HG02981 (cell line): ENCODE measurements around the gene HOXA6.

Source experiments
- ATAC-seq: cut with Tn5 transposase; IDR thresholded peaks from one replicate; pipeline ENCODE4 v1.9.1; 2021; ENCODE audit warnings: mild to moderate bottlenecking, moderate library complexity; ENCODE audit not compliant: unreplicated experiment

HOXA6 gene

DNA sequence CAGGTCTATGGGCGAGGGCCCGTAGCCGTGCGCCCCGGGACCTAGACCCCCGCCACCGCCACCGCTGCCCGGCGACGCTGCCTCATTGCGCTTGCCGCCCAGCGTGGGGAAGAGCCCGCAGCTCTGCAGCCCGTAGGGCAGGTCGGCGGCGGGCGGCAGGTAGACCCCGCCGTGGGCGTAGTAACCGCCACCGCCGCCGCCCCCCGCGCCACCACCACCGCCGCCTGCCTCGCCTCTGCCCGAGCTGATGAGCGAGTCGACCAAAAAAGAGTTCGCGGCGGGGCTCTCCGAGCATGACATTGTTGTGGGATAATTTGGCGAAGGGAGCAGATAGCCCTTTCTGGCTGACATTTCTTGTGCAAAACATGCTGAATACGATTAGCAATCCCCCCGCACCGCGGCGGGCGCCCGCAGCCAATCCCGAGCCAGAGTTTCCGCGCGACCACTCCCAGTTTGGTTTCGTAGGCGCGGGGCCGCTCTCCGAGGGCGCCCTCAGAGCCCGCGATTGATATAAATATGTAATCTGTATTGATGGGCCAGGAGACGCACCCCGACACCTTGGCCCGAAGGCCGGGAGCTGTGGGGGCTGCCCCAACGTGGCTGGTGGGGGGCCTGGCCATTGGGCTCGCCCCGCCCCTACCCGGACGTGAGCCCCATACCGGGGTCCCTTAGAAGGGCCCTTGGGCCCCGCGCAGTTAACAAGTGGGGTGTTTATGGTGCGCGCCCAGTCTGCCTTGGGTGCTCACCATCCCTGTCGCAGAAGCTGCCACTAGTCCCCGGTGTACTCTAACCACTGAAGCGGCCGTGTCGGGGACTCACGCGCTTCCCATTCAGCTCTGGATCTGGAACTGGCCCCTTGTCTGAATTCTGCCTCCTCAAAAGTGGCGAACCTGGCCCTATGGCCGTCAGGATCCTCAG lies 26.6 kb upstream of the HOXA6 start, which contains the start of gene HOXA10:
HOXA10 (minus strand) TSS at position 365 of the 918 bp plus-strand sequence; CDS start at position 351, 14 bp downstream.
- no peak for ATAC-seq

GRCh38 chr7:27173511-27173955 lies 26.0 kb upstream of the HOXA6 start:
- ATAC-seq = no peak

GRCh38 chr7:27172823-27173510 lies 25.4 kb upstream of the HOXA6 start:
- ATAC-seq = no peak

DNA sequence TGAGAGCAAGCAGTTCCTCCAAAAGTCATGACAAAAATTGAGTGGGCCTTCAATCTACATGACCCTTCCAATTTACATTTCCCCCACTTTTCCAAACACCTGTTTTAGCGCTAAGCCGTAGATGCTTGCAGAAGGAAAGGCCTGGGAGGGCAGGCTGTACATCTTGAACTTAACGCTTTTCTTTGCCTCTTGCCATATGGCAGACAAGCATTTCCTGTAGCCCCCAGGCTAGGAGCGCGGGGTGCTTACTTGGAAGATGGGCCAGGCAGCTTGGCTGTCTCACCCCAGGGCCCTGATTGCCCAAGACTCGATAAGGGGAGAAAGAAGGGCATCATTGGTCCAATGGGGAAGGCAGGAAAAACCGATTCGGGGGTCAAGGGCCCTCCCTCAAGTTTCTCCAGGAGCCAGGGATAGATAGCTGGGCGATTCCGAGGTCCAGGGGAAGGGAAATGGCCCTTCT lies 24.8 kb upstream of the HOXA6 start:
- ATAC-seq = no peak

GRCh38 chr7:27171637-27172314 lies 24.2 kb upstream of the HOXA6 start:
- ATAC-seq = no peak

DNA sequence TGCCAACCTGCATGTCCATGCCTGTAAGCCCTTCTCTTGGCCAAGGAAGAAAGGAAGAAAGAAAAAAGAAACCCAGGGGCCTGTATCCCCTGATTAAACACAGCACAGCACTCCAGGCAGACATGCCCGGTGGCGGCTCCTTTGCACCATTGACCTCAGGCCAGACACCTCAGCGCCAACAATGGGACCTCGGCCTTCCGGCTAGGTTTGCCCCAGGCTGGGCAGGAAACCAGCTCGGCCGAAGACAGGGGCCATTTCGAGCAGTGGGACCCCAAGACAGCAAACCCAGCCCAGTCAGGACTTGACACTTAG lies 23.7 kb upstream of the HOXA6 start:
- ATAC-seq = no peak

DNA sequence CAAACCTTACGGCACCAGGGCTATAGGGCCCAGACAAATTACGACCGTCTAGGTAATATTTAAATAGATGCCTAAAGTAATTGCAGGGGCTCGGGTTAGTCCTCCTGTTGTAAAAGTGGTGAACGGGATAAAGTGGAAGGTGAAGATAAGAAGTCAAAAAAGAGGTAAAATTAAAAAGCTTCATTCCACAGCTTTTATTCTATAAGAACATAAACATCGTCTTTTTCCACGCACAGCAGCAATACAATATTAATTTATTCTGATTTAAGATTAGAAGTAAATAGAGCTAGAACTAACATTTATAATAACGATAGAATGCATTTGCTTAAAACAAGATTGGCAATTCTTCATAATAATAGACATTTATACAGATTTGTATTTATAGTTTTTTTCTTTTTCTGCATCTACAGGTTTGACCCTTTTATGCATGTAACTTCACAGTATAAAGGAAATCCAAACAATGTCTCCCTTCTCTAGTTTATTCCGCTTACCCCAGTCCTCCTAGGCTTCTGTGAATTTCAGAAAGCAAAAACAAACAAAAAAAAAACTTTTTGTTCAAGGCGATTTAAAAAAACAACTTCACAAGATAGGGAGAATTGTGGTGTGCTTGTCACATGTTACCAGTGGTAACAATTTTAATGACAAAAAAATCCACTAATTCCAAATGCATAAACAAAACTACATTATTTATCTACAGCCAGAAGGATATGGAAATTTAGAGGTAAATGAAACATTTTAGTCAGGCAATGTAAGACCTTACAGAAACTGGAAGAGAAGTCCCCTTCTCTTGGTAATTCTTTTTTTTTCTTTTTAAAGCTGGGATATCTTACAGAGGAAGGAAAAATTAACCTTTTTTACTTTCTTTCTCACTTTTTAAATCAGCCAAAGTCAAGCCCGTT lies 23.1 kb upstream of the HOXA6 start:
- no peak for ATAC-seq

- ATAC-seq = no peak
These were observed 22.3 kb upstream of the HOXA6 start for GRCh38 chr7:27169658-27170425.

DNA sequence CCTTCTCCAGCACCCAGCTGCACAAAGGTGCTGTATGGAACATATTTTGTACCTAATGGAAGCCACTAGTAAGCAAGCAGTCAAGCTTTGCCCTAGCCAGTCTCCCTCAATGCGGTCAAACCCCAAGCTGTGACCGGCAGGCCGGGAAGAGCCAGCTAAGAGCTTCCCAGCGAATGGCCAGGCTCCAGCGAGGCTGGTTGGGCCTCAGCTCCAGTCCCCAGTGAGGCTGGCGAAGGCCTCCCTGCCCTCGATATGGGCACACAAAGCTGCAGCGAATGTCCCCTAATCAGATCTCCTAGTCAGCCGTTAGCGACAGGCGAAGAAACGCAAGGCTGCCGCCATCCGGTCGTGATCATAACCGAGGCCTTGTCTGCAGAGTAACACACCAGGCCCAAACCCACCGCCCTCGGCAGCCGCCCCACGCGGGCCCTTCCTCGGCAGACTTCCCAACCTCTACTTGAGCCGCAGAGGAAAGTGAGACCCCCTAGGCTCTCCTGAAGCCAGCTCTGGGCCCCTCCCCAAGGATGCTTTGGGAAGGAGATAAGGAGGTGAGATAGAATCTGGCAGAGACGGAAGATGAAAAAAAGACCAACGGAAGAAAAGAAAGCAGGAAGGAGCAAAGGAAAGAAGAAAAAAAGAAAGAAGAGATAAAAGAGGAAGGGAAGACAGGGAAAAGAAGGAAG lies 20.8 kb upstream of the HOXA6 start:
- no peak for ATAC-seq

DNA sequence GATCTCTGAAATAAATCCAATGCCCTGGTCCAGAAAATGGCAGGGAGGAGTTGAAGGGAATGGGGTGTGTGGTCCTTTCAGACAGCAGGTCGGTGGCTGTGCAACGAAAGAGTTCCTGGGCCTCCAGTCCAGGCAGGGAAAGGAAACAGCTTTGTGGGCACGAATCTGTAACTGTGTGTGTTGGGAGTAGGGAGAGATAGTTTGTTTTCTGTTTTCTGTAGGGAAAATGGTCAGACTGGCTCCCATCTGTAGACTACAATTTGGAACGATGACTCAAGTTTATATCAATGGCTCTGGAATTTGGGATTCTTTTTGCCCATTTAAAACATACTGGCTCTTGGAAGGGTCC lies 20.3 kb upstream of the HOXA6 start:
- ATAC-seq = no peak

DNA sequence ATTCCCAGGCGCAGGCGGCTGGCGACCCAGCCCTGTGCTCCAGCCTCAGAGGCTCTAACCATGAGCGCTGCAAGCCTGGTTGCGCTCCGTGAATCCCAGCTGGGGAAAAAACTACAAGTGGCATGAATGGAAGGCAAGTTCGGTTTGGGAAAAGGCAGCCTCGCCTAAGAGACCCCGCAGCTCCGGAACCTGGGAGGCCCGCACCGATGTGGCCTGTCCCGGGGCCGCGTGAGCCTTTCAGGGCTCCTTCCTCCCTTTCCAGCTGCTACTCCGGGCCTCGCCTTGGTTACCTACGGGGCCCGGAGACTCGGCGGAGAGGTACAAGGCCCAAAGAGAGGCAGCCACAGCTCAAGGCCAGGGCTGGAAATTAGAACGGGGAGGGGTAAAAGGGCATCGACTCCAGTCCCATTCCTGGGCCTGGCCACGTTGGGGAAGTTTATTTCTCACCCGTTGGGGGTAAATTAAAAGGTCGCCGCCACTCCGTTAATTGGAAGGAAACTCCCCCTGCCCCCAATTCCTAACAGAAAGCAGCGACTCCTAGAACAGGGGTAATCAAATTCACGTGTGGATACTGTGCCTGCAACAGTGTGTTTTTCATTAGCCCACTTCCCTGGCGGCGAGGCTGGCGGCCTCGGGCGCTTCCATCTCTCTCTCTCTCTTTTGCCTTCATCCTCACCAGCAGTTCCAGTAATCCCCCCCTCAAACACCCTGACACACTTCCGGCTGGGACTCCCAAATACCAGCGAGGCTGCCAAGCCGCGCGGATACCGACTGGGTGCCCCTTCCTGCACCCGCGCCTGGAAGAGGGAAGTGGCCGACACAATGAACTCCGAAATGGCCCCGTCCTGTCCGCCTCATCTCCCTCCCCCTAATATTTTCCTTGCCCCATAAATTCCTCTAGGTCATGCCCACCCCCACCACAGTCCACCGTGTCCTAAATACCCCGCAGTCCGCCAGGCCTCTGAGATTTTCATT lies 19.2 kb upstream of the HOXA6 start:
- no peak for ATAC-seq

DNA sequence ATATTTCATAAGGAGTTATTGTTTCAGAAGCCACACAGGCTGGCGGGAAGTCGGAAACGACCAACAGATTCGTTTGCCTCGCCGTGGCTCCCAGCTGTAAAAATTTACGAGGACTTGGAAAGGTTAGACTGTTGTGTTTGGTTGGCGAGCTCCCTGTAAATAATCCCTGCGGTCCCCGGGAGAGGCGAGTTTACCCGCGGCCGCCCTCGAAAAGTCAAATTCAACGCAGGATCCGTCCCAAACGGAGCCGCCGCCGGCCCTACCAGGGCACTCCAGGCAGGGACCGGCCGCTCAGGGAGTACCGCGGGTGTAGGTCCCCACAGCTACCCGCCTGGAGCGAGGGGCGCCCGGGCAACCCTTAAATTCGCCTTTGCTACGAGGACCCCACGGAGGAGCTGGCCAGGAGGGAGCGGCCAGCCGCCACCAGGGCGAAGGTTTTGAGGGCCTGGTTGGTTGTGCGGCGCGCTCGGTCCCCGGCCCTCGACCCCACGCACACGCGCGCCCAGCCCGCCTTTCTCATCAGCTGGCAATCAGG lies 18.5 kb upstream of the HOXA6 start:
- ATAC-seq = no peak

- ATAC-seq = no peak
These were observed 17.8 kb upstream of the HOXA6 start, which contains the start of gene HOXA9 for GRCh38 chr7:27165089-27165995. Gene HOXA9 (minus strand): TSS chr7:27165537. CDS start chr7:27165457, 80 bp downstream.

DNA sequence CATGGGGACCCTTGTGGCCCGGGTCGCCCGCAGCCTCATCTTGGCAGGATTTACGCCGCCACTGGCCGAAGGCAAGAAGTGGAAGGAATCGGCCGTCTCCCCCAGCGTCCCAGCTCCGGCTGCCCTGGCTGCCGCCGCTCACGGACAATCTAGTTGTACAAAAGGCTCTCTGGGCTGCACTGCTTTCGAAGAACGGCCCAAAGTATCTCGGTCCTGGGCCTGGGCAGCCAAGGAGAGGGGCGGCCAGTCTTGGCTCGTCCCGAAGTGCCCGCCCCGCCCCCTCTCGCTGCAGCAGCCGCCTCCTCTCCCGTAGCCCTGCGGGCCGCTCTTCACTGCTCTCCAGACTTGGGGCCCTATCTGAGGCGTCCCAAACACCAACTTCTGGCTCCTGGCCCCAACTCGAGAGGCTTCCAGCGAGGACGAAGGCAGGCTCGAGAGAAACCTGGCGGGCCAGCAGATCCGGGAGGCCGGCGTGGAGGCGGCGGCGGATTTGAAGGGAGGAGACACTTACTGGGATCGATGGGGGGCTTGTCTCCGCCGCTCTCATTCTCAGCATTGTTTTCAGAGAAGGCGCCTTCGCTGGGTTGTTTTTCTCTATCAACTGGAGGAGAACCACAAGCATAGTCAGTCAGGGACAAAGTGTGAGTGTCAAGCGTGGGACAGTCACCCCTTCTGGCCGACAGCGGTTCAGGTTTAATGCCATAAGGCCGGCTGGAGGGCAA lies 17.0 kb upstream of the HOXA6 start:
- no peak for ATAC-seq

GRCh38 chr7:27164045-27164366 lies 16.4 kb upstream of the HOXA6 start:
- ATAC-seq = no peak
